ENCODE measurements around the gene ITGA2. TPM values are rescaled to one million over a fixed set of nuclear protein-coding genes. Genes with fewer than 3 reads are reported as not detected.

ITGA2 gene
- total RNA-seq, 1 experiment from 2014 or later = 36.6 TPM

DNA sequence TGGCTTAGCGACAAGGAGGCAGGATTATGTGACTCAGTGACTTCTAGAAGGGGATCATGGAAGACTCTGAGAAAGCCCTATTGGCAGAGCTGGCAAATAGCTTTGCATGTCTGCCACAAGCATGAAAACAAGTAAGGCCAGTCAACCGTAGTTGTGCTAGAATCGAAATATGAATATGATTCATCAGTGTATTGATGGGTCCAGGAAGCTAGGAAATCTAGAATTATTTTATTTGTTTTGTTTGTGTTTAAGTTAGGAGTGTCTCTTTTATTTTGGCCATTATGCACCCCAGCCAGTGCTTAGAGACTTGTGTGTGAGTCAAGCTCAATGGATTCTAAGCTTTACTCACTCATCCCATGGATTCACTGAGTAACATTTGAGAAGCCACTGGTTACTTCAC is 3.8 kb upstream of the ITGA2 start:
- Histone ChIP-seq H3K4me1 (ENCODE audit: control insufficient read depth in 1 of 2, insufficient read depth in 2 of 2, low read length in 2 of 2) (peaks cover 29 to 59% of the 10 kb centered on the region in 2 experiments), H3K27me3 (ENCODE audit: insufficient read depth, low read length) (no peaks in the 10 kb centered on the region), H3K9ac (ENCODE audit: low read length) (no peak overlapping the region), H4K20me1 (ENCODE audit: insufficient read depth) (no peaks in the 10 kb centered on the region), H3K9me2 (ENCODE audit: insufficient read depth) (no peaks in the 10 kb centered on the region), H3K27ac (ENCODE audit: low read depth, low read length) (no peak overlapping the region), H3K79me2 (ENCODE audit: insufficient read depth, low read length) (peaks cover 7% of the 10 kb centered on the region), H3K4me2 (ENCODE audit: low read length) (no peak overlapping the region; the same call in 1 of the 2 replicates), H3K9me3 (ENCODE audit: control insufficient read depth in 1 of 2, insufficient read depth in 1 of 2, low read depth in 1 of 2, low read length in 2 of 2) (no peaks in the 10 kb centered on the region), H3K36me3 (ENCODE audit: control insufficient read depth in 1 of 2, insufficient read depth in 2 of 2, low read length in 2 of 2) (no peaks in the 10 kb centered on the region), H2AFZ (ENCODE audit: low read depth, low read length, poor library complexity, severe bottlenecking) (peak overlapping the region; percentile 51), H3K4me3 (replicated peaks in 1 of 2; ENCODE audit: low read depth in 1 of 2, low read length in 2 of 2) (no peak overlapping the region)
- intact Hi-C loops (cut with micrococcal nuclease) = no loop called here
- ATAC-seq (no peak), DNase-seq (ENCODE audit: low read depth, low spot score) (no peak)
- TF ChIP-seq EGR1 (IDR thresholded peaks at IDR 0.05; ENCODE audit: low read depth) = no peak
- TF ChIP-seq, protein P1, sequence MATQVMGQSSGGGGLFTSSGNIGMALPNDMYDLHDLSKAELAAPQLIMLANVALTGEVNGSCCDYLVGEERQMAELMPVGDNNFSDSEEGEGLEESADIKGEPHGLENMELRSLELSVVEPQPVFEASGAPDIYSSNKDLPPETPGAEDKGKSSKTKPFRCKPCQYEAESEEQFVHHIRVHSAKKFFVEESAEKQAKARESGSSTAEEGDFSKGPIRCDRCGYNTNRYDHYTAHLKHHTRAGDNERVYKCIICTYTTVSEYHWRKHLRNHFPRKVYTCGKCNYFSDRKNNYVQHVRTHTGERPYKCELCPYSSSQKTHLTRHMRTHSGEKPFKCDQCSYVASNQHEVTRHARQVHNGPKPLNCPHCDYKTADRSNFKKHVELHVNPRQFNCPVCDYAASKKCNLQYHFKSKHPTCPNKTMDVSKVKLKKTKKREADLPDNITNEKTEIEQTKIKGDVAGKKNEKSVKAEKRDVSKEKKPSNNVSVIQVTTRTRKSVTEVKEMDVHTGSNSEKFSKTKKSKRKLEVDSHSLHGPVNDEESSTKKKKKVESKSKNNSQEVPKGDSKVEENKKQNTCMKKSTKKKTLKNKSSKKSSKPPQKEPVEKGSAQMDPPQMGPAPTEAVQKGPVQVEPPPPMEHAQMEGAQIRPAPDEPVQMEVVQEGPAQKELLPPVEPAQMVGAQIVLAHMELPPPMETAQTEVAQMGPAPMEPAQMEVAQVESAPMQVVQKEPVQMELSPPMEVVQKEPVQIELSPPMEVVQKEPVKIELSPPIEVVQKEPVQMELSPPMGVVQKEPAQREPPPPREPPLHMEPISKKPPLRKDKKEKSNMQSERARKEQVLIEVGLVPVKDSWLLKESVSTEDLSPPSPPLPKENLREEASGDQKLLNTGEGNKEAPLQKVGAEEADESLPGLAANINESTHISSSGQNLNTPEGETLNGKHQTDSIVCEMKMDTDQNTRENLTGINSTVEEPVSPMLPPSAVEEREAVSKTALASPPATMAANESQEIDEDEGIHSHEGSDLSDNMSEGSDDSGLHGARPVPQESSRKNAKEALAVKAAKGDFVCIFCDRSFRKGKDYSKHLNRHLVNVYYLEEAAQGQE (IDR thresholded peaks at IDR 0.05; ENCODE audit: low read depth) = no peak
- TF ChIP-seq JUND (IDR thresholded peaks at IDR 0.05) = peak; percentile 9; the same call in 1 of the 2 replicates
- RAD21 ChIA-PET (ENCODE audit: low non-redundant PET in 1 of 2, low total read pairs in 2 of 2, uncharacterized antibody in 2 of 2, unreplicated experiment in 2 of 2) = interaction anchor here in 1 of 2 experiments (0.6 kb wide), 1 partner anchor 16 kb away, joined by 5 read pairs; no protein-coding TSS in a partner anchor
- CTCF ChIA-PET = interaction anchor here (1.3 to 1.7 kb wide), 2 partner anchors 36 to 37 kb away, joined by 5 to 7 read pairs; no protein-coding TSS in a partner anchor
- BruUV-seq (replicated peaks) = no TSS peak
- POLR2A ChIA-PET = interaction anchor here (0.5 kb wide), 1 partner anchor 47 kb away, joined by 4 read pairs; no protein-coding TSS in a partner anchor
